Measurements from ENCODE around the gene CRY2. TPM values are rescaled to one million over a fixed set of nuclear protein-coding genes. Genes with fewer than 3 reads are reported as not detected.

Gene CRY2
- total RNA-seq, 2 experiments from 2014 or later = 248 TPM

- peaks cover 26% of the 10 kb centered on the region for H3K4me1 ChIP-seq (ENCODE audit: insufficient read depth, low read length)
- H3K27me3 ChIP-seq (ENCODE audit: control insufficient read depth in 1 of 2, insufficient read depth in 2 of 2, low read length in 2 of 2) = no peaks in the 10 kb centered on the region
- peak; percentile 58 for ATAC-seq (ENCODE audit: poor library complexity)
- H3K4me3 ChIP-seq (ENCODE audit: low read length) = no peak overlapping the region
- POLR2A ChIA-PET = interaction anchor here (1.0 kb wide), 2 partner anchors 9 to 74 kb away, joined by 3 to 4 read pairs; partner anchors contain the start of gene PEX16
- Mint-ChIP-seq H3K36me3 (ENCODE audit: low read depth) (peaks cover 5% of the 10 kb centered on the region), H3K4me1 (ENCODE audit: low read depth) (peaks cover 37% of the 10 kb centered on the region), H3K9me3 (no peaks in the 10 kb centered on the region), H3K27ac (peak overlapping the region; percentile 73), H3K4me3 (peak overlapping the region; percentile 12), H3K27me3 (no peaks in the 10 kb centered on the region)
- no peaks in the 10 kb centered on the region for H3K36me3 ChIP-seq (ENCODE audit: insufficient read depth, low read length)
- peak; percentile 76 to 97 (median 86) for DNase-seq
- H3K9me3 ChIP-seq (ENCODE audit: control insufficient read depth in 1 of 2, insufficient read depth in 1 of 2, low read length in 2 of 2) = no peaks in the 10 kb centered on the region
- peak; percentile 95 for TF ChIP-seq CTCF (IDR thresholded peaks at IDR 0.05)
- CTCF ChIA-PET = interaction anchor here (0.5 to 3.3 kb wide), 7 partner anchors 9 to 820 kb away, joined by 3 to 14 read pairs (median 4); partner anchors contain the start of gene PEX16
- H3K27ac ChIP-seq (ENCODE audit: low read depth in 1 of 2, low read length in 2 of 2) = peak overlapping the region; percentile 26 to 56
- intact Hi-C loops (cut with DNase I, micrococcal nuclease) = loop anchor here (1.0 to 10.0 kb wide), 6 partner anchors 38 to 1924 kb away; partner anchors contain the start of genes ATG13 (in 1 of the 2), FNBP4 (in 1 of the 2), HARBI1 (in 1 of the 2) and SLC35C1 (in 1 of the 2)
Measured at GRCh38 chr11:45843158-45843924, 3.9 kb upstream of the CRY2 start.

GRCh38 chr11:45844822-45845578 is 2.3 kb upstream of the CRY2 start:
- Mint-ChIP-seq H3K36me3 (ENCODE audit: low read depth) (peaks cover 11% of the 10 kb centered on the region), H3K27ac (peak overlapping the region; percentile 100), H3K9me3 (no peaks in the 10 kb centered on the region), H3K4me1 (ENCODE audit: low read depth) (peaks cover 51% of the 10 kb centered on the region), H3K27me3 (no peaks in the 10 kb centered on the region), H3K4me3 (peak overlapping the region; percentile 96)
- POLR2A ChIA-PET = interaction anchor here (1.4 to 3.6 kb wide), 2 partner anchors 40 to 73 kb away, joined by 5 to 43 read pairs; partner anchors contain the start of genes PEX16 and SLC35C1
- Histone ChIP-seq H3K9me3 (ENCODE audit: control insufficient read depth in 1 of 2, insufficient read depth in 1 of 2, low read length in 2 of 2) (no peaks in the 10 kb centered on the region), H3K4me3 (ENCODE audit: low read length) (no peak overlapping the region), H3K27ac (ENCODE audit: low read depth in 1 of 2, low read length in 2 of 2) (no peak overlapping the region), H3K4me1 (ENCODE audit: insufficient read depth, low read length) (peaks cover 37% of the 10 kb centered on the region), H3K36me3 (ENCODE audit: insufficient read depth, low read length) (no peaks in the 10 kb centered on the region), H3K27me3 (ENCODE audit: control insufficient read depth in 1 of 2, insufficient read depth in 2 of 2, low read length in 2 of 2) (no peaks in the 10 kb centered on the region)
- DNase-seq (no peak), ATAC-seq (ENCODE audit: poor library complexity) (no peak)
- intact Hi-C loops (cut with DNase I, micrococcal nuclease) = loop anchor here (5.0 to 10.0 kb wide), 7 partner anchors 162 to 1922 kb away; partner anchors contain the start of genes ATG13 (in 1 of the 2), CELF1 (in 1 of the 2), CSTPP1 (in 1 of the 2) and FNBP4 (in 1 of the 2)
- CTCF ChIA-PET = interaction anchor here (1.3 to 3.3 kb wide), 2 partner anchors 73 to 74 kb away, joined by 3 to 14 read pairs; no protein-coding TSS in a partner anchor
- no peak for TF ChIP-seq CTCF (IDR thresholded peaks at IDR 0.05)

- ChIA-PET CTCF (interaction anchor here (0.7 to 1.3 kb wide), 4 partner anchors 10 to 160 kb away, joined by 3 to 5 read pairs (median 3); no protein-coding TSS in a partner anchor), POLR2A (interaction anchor here (0.7 to 3.6 kb wide), 11 partner anchors 11 to 1091 kb away, joined by 3 to 43 read pairs (median 4); partner anchors contain the start of genes CSTPP1, PEX16 and SLC35C1)
- Histone ChIP-seq H3K9me3 (ENCODE audit: control insufficient read depth in 1 of 2, insufficient read depth in 1 of 2, low read length in 2 of 2) (no peaks in the 10 kb centered on the region), H3K27ac (ENCODE audit: low read depth in 1 of 2, low read length in 2 of 2) (peak overlapping the region; percentile 91 to 93), H3K36me3 (ENCODE audit: insufficient read depth, low read length) (peaks cover 11% of the 10 kb centered on the region), H3K4me3 (ENCODE audit: low read length) (peak overlapping the region; percentile 94), H3K27me3 (ENCODE audit: control insufficient read depth in 1 of 2, insufficient read depth in 2 of 2, low read length in 2 of 2) (no peaks in the 10 kb centered on the region), H3K4me1 (ENCODE audit: insufficient read depth, low read length) (peaks cover 37% of the 10 kb centered on the region)
- TF ChIP-seq CTCF (IDR thresholded peaks at IDR 0.05) = no peak
- no peaks in the 10 kb centered on the region for H3K27me3 Mint-ChIP-seq
- peak overlapping the region; percentile 96 for H3K4me3 Mint-ChIP-seq
- peak overlapping the region; percentile 100 for H3K27ac Mint-ChIP-seq
- H3K9me3 Mint-ChIP-seq = no peaks in the 10 kb centered on the region
- ATAC-seq (ENCODE audit: poor library complexity) = no peak
- H3K36me3 Mint-ChIP-seq (ENCODE audit: low read depth) = peaks cover 23% of the 10 kb centered on the region
- peaks cover 63% of the 10 kb centered on the region for H3K4me1 Mint-ChIP-seq (ENCODE audit: low read depth)
- DNase-seq = peak in 1 of 14 experiments; percentile 12
- intact Hi-C loops (cut with DNase I, micrococcal nuclease) = loop anchor here in 1 of 2 experiments (2.0 to 10.0 kb wide), 6 partner anchors 41 to 1706 kb away; partner anchors contain the start of genes ATG13, CELF1, CSTPP1 and HARBI1
Measured at GRCh38 chr11:45846174-45846675, 1.1 kb upstream of the CRY2 start.

Data from CD4-positive, alpha-beta T cell (primary cell).